ENCODE results near the gene LSAMP.

The LSAMP gene

DNA sequence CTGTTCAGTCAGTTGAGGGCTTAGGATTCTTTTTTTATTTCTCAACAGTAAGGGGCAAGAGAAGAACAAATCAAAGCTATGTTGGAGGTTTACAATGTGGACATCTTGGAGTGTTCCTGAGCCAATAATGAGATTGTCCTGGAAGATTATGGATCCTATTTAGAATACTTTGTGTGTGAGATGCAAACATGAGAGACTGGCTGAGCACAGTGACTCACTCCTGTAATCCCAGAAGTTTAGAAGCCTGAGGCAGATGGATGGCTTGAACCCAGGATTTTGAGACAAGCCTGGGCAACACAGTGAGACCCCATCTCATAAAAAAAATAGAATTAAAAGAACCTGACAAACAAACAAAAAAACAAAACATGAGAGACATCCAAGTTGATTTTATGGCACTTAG lies 470.3 kb downstream of the LSAMP start:
- Histone ChIP-seq H2BK5ac (ENCODE audit: low read length) (no peak overlapping the region), H3K4me3 (ENCODE audit: low read length) (no peak overlapping the region), H3K4ac (ENCODE audit: low read depth, low read length) (no peak overlapping the region), H3K79me2 (ENCODE audit: control insufficient read depth, insufficient read depth, low read length) (no peaks in the 10 kb centered on the region), H4K5ac (ENCODE audit: low read length) (no peak overlapping the region), H3K23ac (ENCODE audit: low read length) (no peak overlapping the region), H2AK5ac (ENCODE audit: low read length) (no peak overlapping the region), H3K79me1 (ENCODE audit: low read length) (no peaks in the 10 kb centered on the region), H3K18ac (ENCODE audit: low read length) (peak overlapping the region; percentile 28), H3K9ac (ENCODE audit: low read length) (no peak overlapping the region), H3K56ac (ENCODE audit: low read length) (no peak overlapping the region), H3K27me3 (ENCODE audit: insufficient read depth, low read length, poor library complexity) (no peaks in the 10 kb centered on the region), H2BK15ac (replicated peaks; ENCODE audit: low read depth) (no peak overlapping the region), H2BK120ac (ENCODE audit: low read depth, low read length) (no peak overlapping the region), H4K8ac (ENCODE audit: low read depth, low read length) (no peak overlapping the region), H3K4me1 (ENCODE audit: control insufficient read depth, low read depth, low read length) (no peaks in the 10 kb centered on the region), H3K27ac (ENCODE audit: low read depth, low read length) (no peak overlapping the region), H3K36me3 (ENCODE audit: control insufficient read depth, insufficient read depth, low read length) (no peaks in the 10 kb centered on the region), H3K4me2 (ENCODE audit: low read length) (no peak overlapping the region)
- no peak for DNase-seq

DNA sequence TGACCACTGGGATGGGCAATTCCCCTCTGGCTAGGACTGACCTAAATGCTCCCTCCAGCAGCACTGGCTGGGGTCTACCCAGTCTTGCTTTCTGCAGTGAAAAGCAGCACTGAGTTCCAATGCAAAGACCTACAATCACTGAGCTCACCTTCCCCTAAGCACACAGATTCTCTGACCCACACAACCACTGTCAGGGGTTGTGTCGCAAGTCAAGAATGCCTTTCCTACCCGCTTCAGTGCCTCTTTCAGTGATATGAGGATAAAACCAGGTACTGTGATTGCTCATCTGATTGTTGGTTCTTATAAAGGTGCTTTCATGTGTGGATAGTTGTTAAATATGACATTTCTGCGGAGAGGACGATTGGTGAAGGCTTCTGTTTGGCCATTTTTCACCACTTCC lies 476.4 kb downstream of the LSAMP start:
- Histone ChIP-seq H4K8ac (ENCODE audit: low read depth, low read length) (no peak overlapping the region), H3K27ac (ENCODE audit: low read depth, low read length) (no peak overlapping the region), H3K79me2 (ENCODE audit: control insufficient read depth, insufficient read depth, low read length) (no peaks in the 10 kb centered on the region), H3K4me2 (ENCODE audit: low read length) (no peak overlapping the region), H3K23ac (ENCODE audit: low read length) (no peak overlapping the region), H3K4ac (ENCODE audit: low read depth, low read length) (no peak overlapping the region), H3K4me3 (ENCODE audit: low read length) (no peak overlapping the region), H2BK120ac (ENCODE audit: low read depth, low read length) (no peak overlapping the region), H3K18ac (ENCODE audit: low read length) (no peak overlapping the region), H3K4me1 (ENCODE audit: control insufficient read depth, low read depth, low read length) (no peaks in the 10 kb centered on the region), H2BK15ac (replicated peaks; ENCODE audit: low read depth) (no peak overlapping the region), H2BK5ac (ENCODE audit: low read length) (no peak overlapping the region), H3K27me3 (ENCODE audit: insufficient read depth, low read length, poor library complexity) (no peaks in the 10 kb centered on the region), H3K36me3 (ENCODE audit: control insufficient read depth, insufficient read depth, low read length) (no peaks in the 10 kb centered on the region), H4K5ac (ENCODE audit: low read length) (no peak overlapping the region), H3K79me1 (ENCODE audit: low read length) (no peaks in the 10 kb centered on the region), H2AK5ac (ENCODE audit: low read length) (no peak overlapping the region), H3K9ac (ENCODE audit: low read length) (no peak overlapping the region), H3K56ac (ENCODE audit: low read length) (no peak overlapping the region)
- no peak for DNase-seq
- WGBS (ENCODE audit: extremely low coverage, insufficient coverage, low lambda C conversion rate) = no CpG with 5 or more reads among the region's 4 CpGs

DNA sequence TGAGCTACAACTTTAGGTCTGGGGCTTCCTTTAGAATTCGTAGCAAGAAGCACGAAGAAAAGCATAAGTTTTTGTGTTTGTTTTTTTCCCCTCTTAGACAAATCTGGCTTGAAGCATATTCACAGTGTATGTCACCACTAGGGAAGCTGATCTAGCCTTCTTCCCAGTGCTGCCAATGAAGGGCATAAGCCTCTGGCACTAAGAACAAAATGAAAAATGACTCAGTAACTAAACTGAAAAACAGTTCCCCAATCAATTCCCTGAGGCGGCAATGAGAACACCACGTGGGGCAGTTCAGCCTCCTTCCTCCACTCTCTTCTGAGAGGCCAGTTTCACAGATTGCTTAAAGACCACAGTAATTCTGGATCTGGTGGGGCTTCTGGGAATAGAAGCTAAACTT lies 483.9 kb downstream of the LSAMP start:
- Histone ChIP-seq H3K4me3 (ENCODE audit: low read length) (no peak overlapping the region), H3K79me1 (ENCODE audit: low read length) (no peaks in the 10 kb centered on the region), H3K23ac (ENCODE audit: low read length) (no peak overlapping the region), H3K27ac (ENCODE audit: low read depth, low read length) (no peak overlapping the region), H2AK5ac (ENCODE audit: low read length) (no peak overlapping the region), H3K27me3 (ENCODE audit: insufficient read depth, low read length, poor library complexity) (no peaks in the 10 kb centered on the region), H3K18ac (ENCODE audit: low read length) (no peak overlapping the region), H3K9ac (ENCODE audit: low read length) (no peak overlapping the region), H4K8ac (ENCODE audit: low read depth, low read length) (no peak overlapping the region), H3K56ac (ENCODE audit: low read length) (no peak overlapping the region), H3K4ac (ENCODE audit: low read depth, low read length) (no peak overlapping the region), H3K4me1 (ENCODE audit: control insufficient read depth, low read depth, low read length) (no peaks in the 10 kb centered on the region), H2BK5ac (ENCODE audit: low read length) (no peak overlapping the region), H3K4me2 (ENCODE audit: low read length) (no peak overlapping the region), H2BK15ac (replicated peaks; ENCODE audit: low read depth) (no peak overlapping the region), H3K36me3 (ENCODE audit: control insufficient read depth, insufficient read depth, low read length) (no peaks in the 10 kb centered on the region), H2BK120ac (ENCODE audit: low read depth, low read length) (no peak overlapping the region), H3K79me2 (ENCODE audit: control insufficient read depth, insufficient read depth, low read length) (no peaks in the 10 kb centered on the region), H4K5ac (ENCODE audit: low read length) (no peak overlapping the region)
- WGBS (ENCODE audit: extremely low coverage, insufficient coverage, low lambda C conversion rate) = no CpG with 5 or more reads among the region's 4 CpGs
- no peak for DNase-seq

DNA sequence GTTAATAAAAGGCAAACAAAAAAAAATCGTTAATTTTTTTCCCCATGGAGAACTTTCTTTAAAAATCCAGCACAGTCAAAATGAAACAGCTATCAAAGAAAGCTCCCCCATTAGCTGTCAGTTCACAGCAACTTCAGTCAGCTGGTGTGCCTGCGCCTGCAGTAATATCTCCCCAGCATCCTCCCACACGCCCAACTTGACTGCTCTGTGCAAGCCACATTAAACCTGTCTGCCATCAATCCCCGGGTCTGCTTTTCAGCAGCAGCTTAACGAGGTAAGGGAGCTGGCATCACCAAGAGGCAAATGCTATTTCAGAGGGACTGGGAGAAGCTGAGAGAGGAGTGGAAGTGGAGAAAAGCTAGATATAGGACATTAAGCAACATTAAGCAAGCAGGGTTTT lies 484.5 kb downstream of the LSAMP start:
- WGBS (ENCODE audit: extremely low coverage, insufficient coverage, low lambda C conversion rate) = no CpG with 5 or more reads among the region's 5 CpGs
- H3K4me2 ChIP-seq (ENCODE audit: low read length) = no peak overlapping the region
- no peaks in the 10 kb centered on the region for H3K79me1 ChIP-seq (ENCODE audit: low read length)
- H3K36me3 ChIP-seq (ENCODE audit: control insufficient read depth, insufficient read depth, low read length) = no peaks in the 10 kb centered on the region
- H3K27ac ChIP-seq (ENCODE audit: low read depth, low read length) = no peak overlapping the region
- H3K4me1 ChIP-seq (ENCODE audit: control insufficient read depth, low read depth, low read length) = no peaks in the 10 kb centered on the region
- no peak overlapping the region for H4K8ac ChIP-seq (ENCODE audit: low read depth, low read length)
- H2BK15ac ChIP-seq (replicated peaks; ENCODE audit: low read depth) = no peak overlapping the region
- no peak overlapping the region for H2BK120ac ChIP-seq (ENCODE audit: low read depth, low read length)
- no peak for DNase-seq
- H4K5ac ChIP-seq (ENCODE audit: low read length) = no peak overlapping the region
- H3K23ac ChIP-seq (ENCODE audit: low read length) = no peak overlapping the region
- H3K9ac ChIP-seq (ENCODE audit: low read length) = no peak overlapping the region
- H3K18ac ChIP-seq (ENCODE audit: low read length) = no peak overlapping the region
- H3K79me2 ChIP-seq (ENCODE audit: control insufficient read depth, insufficient read depth, low read length) = no peaks in the 10 kb centered on the region
- no peaks in the 10 kb centered on the region for H3K27me3 ChIP-seq (ENCODE audit: insufficient read depth, low read length, poor library complexity)
- H3K4ac ChIP-seq (ENCODE audit: low read depth, low read length) = no peak overlapping the region
- H3K4me3 ChIP-seq (ENCODE audit: low read length) = no peak overlapping the region
- no peak overlapping the region for H2AK5ac ChIP-seq (ENCODE audit: low read length)
- H3K56ac ChIP-seq (ENCODE audit: low read length) = no peak overlapping the region
- H2BK5ac ChIP-seq (ENCODE audit: low read length) = no peak overlapping the region

DNA sequence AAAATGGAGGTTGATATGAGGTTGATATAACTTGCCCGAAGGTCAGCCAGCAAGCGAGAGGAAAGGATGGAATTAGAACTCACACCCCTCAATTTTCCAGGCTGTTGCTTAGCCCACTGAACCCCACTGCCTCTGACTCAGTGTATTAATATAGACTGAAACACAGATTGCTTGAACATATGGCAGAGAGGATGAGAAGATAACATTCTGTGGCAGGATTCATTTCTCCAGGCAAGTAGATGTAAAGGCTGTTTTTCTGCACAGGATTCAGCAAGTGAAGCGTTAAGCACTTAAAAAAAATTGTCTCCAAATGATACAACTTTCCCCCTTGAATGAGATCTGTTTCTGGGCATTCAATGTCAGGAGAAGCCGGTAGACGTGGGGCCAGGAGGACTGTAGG lies 486.8 kb downstream of the LSAMP start:
- no peak overlapping the region for H3K9ac ChIP-seq (ENCODE audit: low read length)
- H2BK120ac ChIP-seq (ENCODE audit: low read depth, low read length) = no peak overlapping the region
- whole genome bisulfite sequencing (ENCODE audit: extremely low coverage, insufficient coverage, low lambda C conversion rate) = no CpG with 5 or more reads among the region's 5 CpGs
- DNase-seq = no peak
- no peak overlapping the region for H3K27ac ChIP-seq (ENCODE audit: low read depth, low read length)
- H2BK15ac ChIP-seq (replicated peaks; ENCODE audit: low read depth) = no peak overlapping the region
- H3K18ac ChIP-seq (ENCODE audit: low read length) = no peak overlapping the region
- H3K4me2 ChIP-seq (ENCODE audit: low read length) = no peak overlapping the region
- no peak overlapping the region for H3K4ac ChIP-seq (ENCODE audit: low read depth, low read length)
- no peak overlapping the region for H2BK5ac ChIP-seq (ENCODE audit: low read length)
- no peak overlapping the region for H2AK5ac ChIP-seq (ENCODE audit: low read length)
- no peak overlapping the region for H3K56ac ChIP-seq (ENCODE audit: low read length)
- no peaks in the 10 kb centered on the region for H3K79me2 ChIP-seq (ENCODE audit: control insufficient read depth, insufficient read depth, low read length)
- no peaks in the 10 kb centered on the region for H3K79me1 ChIP-seq (ENCODE audit: low read length)
- H3K36me3 ChIP-seq (ENCODE audit: control insufficient read depth, insufficient read depth, low read length) = no peaks in the 10 kb centered on the region
- no peak overlapping the region for H3K23ac ChIP-seq (ENCODE audit: low read length)
- H4K8ac ChIP-seq (ENCODE audit: low read depth, low read length) = no peak overlapping the region
- no peak overlapping the region for H4K5ac ChIP-seq (ENCODE audit: low read length)
- H3K4me1 ChIP-seq (ENCODE audit: control insufficient read depth, low read depth, low read length) = no peaks in the 10 kb centered on the region
- H3K4me3 ChIP-seq (ENCODE audit: low read length) = no peak overlapping the region
- H3K27me3 ChIP-seq (ENCODE audit: insufficient read depth, low read length, poor library complexity) = no peaks in the 10 kb centered on the region

DNA sequence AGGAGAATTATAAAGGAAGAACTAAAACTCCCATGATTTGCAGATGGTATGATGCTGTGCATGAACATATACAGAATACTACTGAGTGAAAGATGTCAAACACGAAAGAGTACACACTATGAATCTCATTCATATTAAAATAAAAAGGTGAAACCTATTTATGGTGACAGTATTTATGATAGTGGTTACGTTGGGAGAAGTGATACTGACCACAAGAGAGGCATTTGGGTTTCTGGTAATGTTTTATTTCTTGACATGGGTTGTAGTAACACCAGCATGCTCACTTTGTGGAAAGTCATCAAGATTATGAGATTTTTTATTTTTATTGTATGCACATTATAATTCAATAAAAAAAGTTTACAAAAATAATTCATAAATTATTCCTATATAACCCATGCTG lies 498.0 kb downstream of the LSAMP start:
- Histone ChIP-seq H3K23ac (ENCODE audit: low read length) (no peak overlapping the region), H3K4me1 (ENCODE audit: control insufficient read depth, low read depth, low read length) (no peaks in the 10 kb centered on the region), H3K27ac (ENCODE audit: low read depth, low read length) (no peak overlapping the region), H3K18ac (ENCODE audit: low read length) (no peak overlapping the region), H3K4me3 (ENCODE audit: low read length) (no peak overlapping the region), H3K4ac (ENCODE audit: low read depth, low read length) (no peak overlapping the region), H3K36me3 (ENCODE audit: control insufficient read depth, insufficient read depth, low read length) (no peaks in the 10 kb centered on the region), H3K4me2 (ENCODE audit: low read length) (no peak overlapping the region), H3K9ac (ENCODE audit: low read length) (no peak overlapping the region), H3K27me3 (ENCODE audit: insufficient read depth, low read length, poor library complexity) (no peaks in the 10 kb centered on the region), H2AK5ac (ENCODE audit: low read length) (no peak overlapping the region), H2BK5ac (ENCODE audit: low read length) (no peak overlapping the region), H3K56ac (ENCODE audit: low read length) (no peak overlapping the region), H3K79me2 (ENCODE audit: control insufficient read depth, insufficient read depth, low read length) (no peaks in the 10 kb centered on the region), H2BK120ac (ENCODE audit: low read depth, low read length) (no peak overlapping the region), H4K8ac (ENCODE audit: low read depth, low read length) (no peak overlapping the region), H4K5ac (ENCODE audit: low read length) (no peak overlapping the region), H2BK15ac (replicated peaks; ENCODE audit: low read depth) (no peak overlapping the region), H3K79me1 (ENCODE audit: low read length) (no peaks in the 10 kb centered on the region)
- WGBS (ENCODE audit: extremely low coverage, insufficient coverage, low lambda C conversion rate) = no CpG with 5 or more reads among the region's 2 CpGs
- DNase-seq = no peak

Data from mesendoderm (in vitro differentiated cells).